Stimulated activated CD8-positive, alpha-beta memory T cell treated with anti-CD3 and anti-CD28 coated beads, Interleukin-15, amount 100 ng/mL, for 4 hours (primary cell): ENCODE measurements around the gene PID1.
"Not testable (repeated sequence)": the region's sequence is repeated elsewhere in the genome, so short reads cannot be mapped to it uniquely, and the experiment has no call there.

Experiments
- DNase-seq, 2 donors: peaks; one replicate each; pipeline ENCODE4 v3.0.0-alpha.2; 2020; ENCODE audit warnings: low read depth in 2 of 2

Gene PID1

GRCh38 chr2:229111744-229112143 lies 159.3 kb downstream of the PID1 start:
- no peak for DNase-seq

GRCh38 chr2:229109195-229109594 lies 161.9 kb downstream of the PID1 start:
- no peak for DNase-seq

DNA sequence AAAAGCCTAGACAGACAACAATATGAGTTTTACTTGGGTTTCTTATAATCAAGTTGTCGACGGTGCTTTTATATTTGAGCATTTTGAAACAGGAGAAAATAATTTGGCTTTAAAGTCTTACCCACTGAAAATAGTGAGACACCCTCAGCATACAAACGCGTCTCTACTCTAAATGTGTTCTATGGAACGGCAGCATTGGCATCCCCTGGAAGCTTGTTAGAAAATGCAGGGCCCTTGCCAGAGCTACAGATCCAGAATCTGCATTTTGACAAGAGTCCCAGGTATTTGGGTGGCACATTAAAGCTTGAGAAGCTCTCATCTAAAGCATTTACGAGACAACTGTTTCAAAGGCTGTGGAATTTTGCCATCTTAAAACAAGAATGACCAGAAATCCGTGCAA lies 163.5 kb downstream of the PID1 start:
- no peak for DNase-seq

DNA sequence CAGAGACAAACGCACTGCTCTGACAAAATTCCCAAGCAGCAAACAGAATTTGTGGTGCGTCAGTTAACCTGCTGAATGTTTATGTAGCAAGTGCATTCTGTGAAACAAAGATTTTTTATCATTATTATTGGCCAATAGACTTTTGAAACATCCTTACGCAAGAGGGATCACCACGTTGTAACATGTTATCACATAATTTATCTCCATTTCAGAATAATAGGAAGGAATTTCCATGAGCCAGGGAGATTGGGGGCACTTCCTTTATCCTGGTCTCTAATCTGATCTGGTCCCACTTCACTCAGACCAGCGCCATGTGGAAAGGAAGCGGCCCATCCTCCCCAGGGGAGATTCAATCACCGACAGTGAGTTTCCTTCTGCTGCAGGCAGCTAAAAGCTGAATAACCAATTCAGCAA lies 166.1 kb downstream of the PID1 start:
- DNase-seq = no peak

DNA sequence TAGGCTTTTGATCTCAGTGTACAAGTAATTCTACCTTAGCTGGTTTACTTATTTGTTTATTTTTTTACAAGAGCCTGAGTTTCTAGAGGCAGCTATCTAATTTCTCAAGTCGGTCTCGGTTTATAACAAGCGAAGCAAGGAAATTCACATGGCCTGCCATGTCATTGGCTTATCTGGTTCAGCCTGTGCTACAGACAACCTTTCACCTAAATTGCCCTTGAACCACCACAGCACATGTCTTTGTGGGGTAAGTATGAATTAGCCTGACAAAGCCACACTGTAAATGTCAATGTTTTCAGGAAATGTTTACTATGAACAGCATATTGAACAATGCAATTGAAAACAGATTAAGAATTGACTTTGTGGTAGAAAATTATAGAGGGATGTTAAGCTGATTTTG lies 167.1 kb downstream of the PID1 start:
- DNase-seq = no peak

DNA sequence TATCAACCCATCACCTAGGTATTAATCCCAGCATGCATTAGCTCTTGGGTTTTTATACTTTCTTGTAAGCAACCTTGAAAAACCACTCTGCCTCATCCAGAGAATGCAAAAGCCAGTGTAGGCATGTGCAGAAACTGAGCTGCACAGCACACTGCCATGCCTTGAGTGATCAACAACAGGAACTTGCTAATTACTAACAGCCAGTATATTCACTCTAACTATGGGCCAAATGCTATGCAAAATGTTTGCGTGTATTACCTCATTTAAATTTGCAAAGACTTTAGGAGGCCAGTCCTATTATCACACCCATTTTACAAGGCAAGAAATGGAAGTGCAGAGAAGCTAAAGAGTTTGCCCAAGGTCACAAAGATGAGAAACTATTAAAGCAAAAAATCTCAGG lies 169.8 kb downstream of the PID1 start:
- DNase-seq = no peak

DNA sequence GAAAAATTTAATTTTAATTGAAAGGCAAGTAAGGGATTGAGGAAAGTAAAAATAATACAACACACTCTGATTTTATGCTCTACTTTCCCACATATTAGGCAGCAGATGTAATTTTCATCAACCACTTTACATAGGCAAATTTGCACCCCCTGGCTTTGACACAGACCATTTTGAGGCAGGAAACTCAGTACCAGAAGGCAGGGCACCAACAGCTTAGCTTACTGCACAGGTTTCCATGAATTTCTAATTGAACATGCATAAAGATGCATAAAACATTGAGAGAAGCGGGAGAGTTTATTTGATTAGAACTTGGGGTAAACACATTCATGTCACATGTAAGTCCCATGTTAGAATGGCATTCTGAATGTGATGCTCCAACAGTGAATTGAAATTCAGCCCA lies 171.9 kb downstream of the PID1 start:
- no peak for DNase-seq

- DNase-seq = no peak
Observed at GRCh38 chr2:229098801-229099200, 172.3 kb downstream of the PID1 start.

- no peak for DNase-seq
Observed at GRCh38 chr2:229096409-229097066, 174.5 kb downstream of the PID1 start.

- no peak for DNase-seq
Observed at GRCh38 chr2:229095472-229095871, 175.6 kb downstream of the PID1 start.

DNA sequence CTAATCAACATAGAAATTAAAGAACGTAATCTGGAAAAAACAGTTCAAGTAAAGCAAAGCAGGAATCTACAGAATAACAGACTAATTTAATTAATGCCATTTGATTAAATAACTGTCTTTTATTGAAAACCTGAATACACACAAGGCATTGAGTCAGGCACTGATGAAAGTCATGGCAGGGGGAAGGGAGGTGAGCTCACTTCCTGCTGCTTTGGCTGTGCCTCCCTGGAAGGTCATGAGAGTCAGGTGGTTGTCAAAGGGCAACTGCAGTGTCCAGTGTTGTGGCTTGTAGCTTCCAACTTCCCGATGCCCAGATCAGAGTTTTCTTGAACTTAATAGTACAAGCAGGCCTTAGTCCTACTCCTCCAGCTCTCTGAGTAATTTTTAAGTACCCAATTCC lies 180.9 kb downstream of the PID1 start:
- no peak for DNase-seq

DNA sequence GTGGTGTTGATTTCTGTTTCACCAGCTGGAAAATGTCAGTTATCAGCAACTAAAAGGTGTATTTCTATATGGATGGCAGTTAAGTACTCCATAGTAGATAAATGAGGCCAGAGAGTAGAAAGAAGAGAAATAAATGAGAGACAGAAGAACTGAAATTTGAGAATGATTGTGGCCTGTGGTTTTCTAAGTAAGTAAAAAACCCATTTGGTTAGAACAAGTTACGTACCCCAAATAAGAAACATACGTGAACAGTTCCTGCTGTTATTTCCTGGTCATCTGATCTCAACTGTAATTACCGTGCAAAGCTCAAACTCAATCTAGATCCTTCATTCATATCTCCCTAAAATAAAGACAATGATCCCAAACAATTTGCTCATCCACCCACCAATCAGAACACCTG lies 181.3 kb downstream of the PID1 start:
- DNase-seq = no peak

DNA sequence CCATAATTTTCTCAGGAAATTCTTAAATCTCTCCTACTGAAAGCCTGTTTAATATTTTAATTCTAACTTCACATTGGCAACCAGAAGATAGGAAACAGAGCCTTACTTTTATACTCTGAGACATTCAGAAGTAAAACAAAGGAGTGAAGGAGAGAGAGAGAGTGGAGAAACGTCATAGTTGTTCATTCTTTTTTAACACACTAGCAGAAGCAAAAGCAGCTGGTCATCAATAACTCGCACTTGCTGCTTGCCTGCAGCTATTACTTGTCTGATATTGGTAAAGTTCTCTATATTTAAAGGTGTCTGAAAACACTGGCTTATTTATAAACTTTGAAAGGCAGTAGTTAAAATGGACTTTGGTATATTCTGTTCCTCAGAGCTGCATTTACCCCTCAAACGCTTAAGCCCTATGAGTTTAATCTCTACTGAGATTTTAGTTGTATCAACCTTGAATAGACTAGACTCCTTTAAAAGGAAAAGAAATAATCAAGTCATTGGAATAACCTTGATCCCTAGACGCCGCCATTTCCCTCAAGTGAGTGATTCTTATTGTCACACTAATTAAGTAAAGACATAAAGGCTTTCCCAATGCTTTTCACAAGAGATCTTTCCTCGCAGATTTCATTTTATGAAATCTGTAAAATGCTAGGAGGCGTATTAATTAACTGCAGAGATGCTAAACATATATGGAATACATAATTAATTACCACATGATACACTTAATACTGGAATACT lies 182.0 kb downstream of the PID1 start:
- DNase-seq = no peak

- no peak for DNase-seq
Observed at GRCh38 chr2:229088517-229088913, 182.6 kb downstream of the PID1 start.

- no peak for DNase-seq
Observed at GRCh38 chr2:229087843-229088516, 183.1 kb downstream of the PID1 start.

DNA sequence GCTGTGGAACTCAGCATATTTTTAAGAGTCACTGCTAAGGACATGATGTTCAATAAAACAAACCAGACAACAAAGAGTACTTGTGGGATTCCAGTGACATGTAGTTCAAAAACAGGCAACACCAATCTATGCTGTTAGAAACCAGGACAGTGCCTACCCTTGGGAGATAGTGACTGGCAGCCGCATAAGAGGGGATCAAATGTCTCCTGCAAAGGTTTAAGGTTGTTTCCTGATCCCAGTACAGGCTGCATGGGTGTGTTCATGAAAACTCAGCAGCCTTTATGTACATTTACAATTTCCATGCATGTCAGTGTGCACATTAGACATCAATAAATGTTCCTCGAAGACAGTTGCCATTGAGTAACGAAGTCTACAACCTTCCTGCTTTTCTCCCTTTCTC lies 183.8 kb downstream of the PID1 start:
- DNase-seq = no peak

- DNase-seq = no peak
Observed at GRCh38 chr2:229085439-229085838, 185.6 kb downstream of the PID1 start.

- DNase-seq = no peak
Observed at GRCh38 chr2:229084447-229084846, 186.6 kb downstream of the PID1 start.

- no peak for DNase-seq
Observed at GRCh38 chr2:229083606-229084340, 187.3 kb downstream of the PID1 start.

GRCh38 chr2:229081411-229081810 lies 189.7 kb downstream of the PID1 start:
- DNase-seq = no peak

- no peak for DNase-seq
Observed at GRCh38 chr2:229080172-229080571, 190.9 kb downstream of the PID1 start.

DNA sequence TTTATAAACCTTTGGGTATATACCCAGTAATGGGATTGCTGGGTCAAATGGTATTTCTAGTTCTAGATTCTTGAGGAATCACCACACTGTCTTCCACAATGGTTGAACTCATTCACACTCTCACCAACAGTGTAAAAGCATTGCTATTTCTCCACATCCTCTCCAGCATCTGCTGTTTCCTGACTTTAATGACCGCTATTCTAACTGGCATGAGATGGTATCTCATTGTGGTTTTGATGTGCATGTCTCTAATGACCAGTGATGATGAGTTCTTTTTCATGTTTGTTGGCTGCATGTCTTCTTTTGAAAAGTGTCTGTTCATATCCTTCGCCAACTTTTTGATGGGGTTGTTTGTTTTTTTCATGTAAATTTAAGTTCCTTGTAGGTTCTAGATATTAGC lies 194.2 kb downstream of the PID1 start:
- DNase-seq = not testable (repeated sequence)
